Fibroblast of villous mesenchyme (primary cell): Measurements from ENCODE around the gene KAZN. TPM values are rescaled to one million over a fixed set of nuclear protein-coding genes. Genes with fewer than 3 reads are reported as not detected.
"Not testable (repeated sequence)": the region's sequence is repeated elsewhere in the genome, so short reads cannot be mapped to it uniquely, and the experiment has no call there.

ENCODE experiments used
- DNase-seq: peaks from one replicate; pipeline ENCODE4 v3.0.0-alpha.2; 2010; ENCODE audit warnings: low read depth
- H3K4me3 ChIP-seq: 2 replicates; pipeline ENCODE4 v1.5.1; 2011; ENCODE audit warnings: low read depth, mild to moderate bottlenecking, low read length
- CTCF ChIP-seq: IDR thresholded peaks from 2 replicates; pipeline ENCODE4 v1.5.1; 2012; ENCODE audit warnings: low read depth, mild to moderate bottlenecking, low read length; ENCODE audit not compliant: insufficient read depth
- total RNA-seq: library from RNA; depleted of rRNA; stranded (reverse); fragments of >200 nt; gene quantifications from 2 replicates; pipeline ENCODE4 v1.2.3, GENCODE V29; 2012

Gene KAZN
- total RNA-seq, 1 donor = 8.6 TPM

GRCh38 chr1:14571810-14572767, 26.4 kb upstream of the KAZN start:
- TF ChIP-seq CTCF = no peak
- DNase-seq = no peak
- no peak overlapping the region for H3K4me3 ChIP-seq

- TF ChIP-seq CTCF = no peak
- DNase-seq = no peak
- no peak overlapping the region for H3K4me3 ChIP-seq
These were observed 25.6 kb upstream of the KAZN start for GRCh38 chr1:14572861-14573260.

- TF ChIP-seq CTCF = no peak
- DNase-seq = no peak
- H3K4me3 ChIP-seq = no peak overlapping the region
These were observed 22.3 kb upstream of the KAZN start for GRCh38 chr1:14576155-14576554.

GRCh38 chr1:14577261-14577660, 21.2 kb upstream of the KAZN start:
- no peak overlapping the region for H3K4me3 ChIP-seq
- TF ChIP-seq CTCF = no peak
- no peak for DNase-seq

GRCh38 chr1:14578156-14578555, 20.3 kb upstream of the KAZN start:
- H3K4me3 ChIP-seq = no peak overlapping the region
- TF ChIP-seq CTCF = no peak
- no peak for DNase-seq

- not testable (repeated sequence) for H3K4me3 ChIP-seq, DNase-seq
These were observed 18.2 kb upstream of the KAZN start for GRCh38 chr1:14580295-14580694.

GRCh38 chr1:14580986-14581385, 17.5 kb upstream of the KAZN start:
- TF ChIP-seq CTCF = no peak
- H3K4me3 ChIP-seq = no peak overlapping the region
- DNase-seq = no peak
